Measurements from ENCODE around the gene ARL17B. TPM values are rescaled to one million over a fixed set of nuclear protein-coding genes. Genes with fewer than 3 reads are reported as not detected.
"Not testable (repeated sequence)": the region's sequence is repeated elsewhere in the genome, so short reads cannot be mapped to it uniquely, and the experiment has no call there.

ARL17B gene
- total and polyA plus RNA-seq, 2 of the 4 experiments (the other 2 are of a cell fraction) = 4.8 to 6.5 TPM

GRCh38 chr17:46243505-46243904 is 118.1 kb downstream of the ARL17B start:
- dilution Hi-C loops (cut with HindIII; ENCODE audit: low sequenced_read_pairs, unreplicated experiment) = not testable (repeated sequence)
- peak; percentile 69 for ATAC-seq (ENCODE audit: low read depth)

GRCh38 chr17:46231359-46231758 is 130.2 kb downstream of the ARL17B start:
- DNase-seq; CTCF ChIA-PET; dilution Hi-C loops (cut with HindIII; ENCODE audit: low sequenced_read_pairs, unreplicated experiment); H2BK5ac ChIP-seq (ENCODE audit: low read depth, low read length, poor library complexity, severe bottlenecking); H3K27ac ChIP-seq (ENCODE audit: insufficient read depth, low read length); H4K5ac ChIP-seq (ENCODE audit: low read depth, low read length); H3K9ac ChIP-seq (ENCODE audit: low read depth, low read length); H3K79me1 ChIP-seq (ENCODE audit: low read depth in 1 of 2, low read length in 2 of 2); H4K91ac ChIP-seq (ENCODE audit: insufficient read depth, low read depth, low read length); H3K36me3 ChIP-seq (ENCODE audit: control insufficient read depth, insufficient read depth, low read length); H4K20me1 ChIP-seq (ENCODE audit: insufficient read depth, low read length); H3K9me3 ChIP-seq (ENCODE audit: control insufficient read depth, insufficient read depth, low read length); H2AFZ ChIP-seq (replicated peaks; ENCODE audit: low read length, poor library complexity); H3K23ac ChIP-seq (ENCODE audit: low read depth, low read length); H2AK5ac ChIP-seq (ENCODE audit: low read depth, low read length); H3K18ac ChIP-seq (ENCODE audit: low read depth, low read length); H2BK20ac ChIP-seq (ENCODE audit: low read depth, low read length); POLR2A ChIA-PET (ENCODE audit: unreplicated experiment); H3K56ac ChIP-seq (ENCODE audit: extremely low read depth, insufficient read depth, low read length); BruUV-seq (replicated peaks); H2AK9ac ChIP-seq (replicated peaks; ENCODE audit: low read depth, low read length, poor library complexity); intact Hi-C loops (cut with micrococcal nuclease); H3K9me1 ChIP-seq (ENCODE audit: insufficient read depth, low read length); H3K4ac ChIP-seq (ENCODE audit: low read depth, low read length); H3K27me3 ChIP-seq (ENCODE audit: control insufficient read depth, insufficient read depth, low read length); ATAC-seq (ENCODE audit: low read depth); H4K8ac ChIP-seq (ENCODE audit: low read depth in 2 of 2, low read length in 2 of 2); H3K4me3 ChIP-seq (ENCODE audit: insufficient read depth, low read depth, low read length); H3K4me2 ChIP-seq (ENCODE audit: low read depth, low read length); H2BK120ac ChIP-seq (ENCODE audit: low read depth, low read length); H3K14ac ChIP-seq (replicated peaks; ENCODE audit: low read depth, low read length); in situ Hi-C loops (cut with MboI; ENCODE audit: low sequenced_read_pairs); H2BK15ac ChIP-seq (ENCODE audit: low read depth, low read length); H3K4me1 ChIP-seq (ENCODE audit: control insufficient read depth, insufficient read depth, low read length): not testable (repeated sequence)
- no CpG with 5 or more reads among the region's 8 CpGs for WGBS, 2 experiments (ENCODE audit: extremely low coverage in 2 of 2, insufficient read length in 1 of 2)

More at GRCh38 chr17:46243505-46243904, 118.1 kb downstream of the ARL17B start:
- H3K27ac ChIP-seq (ENCODE audit: insufficient read depth, low read length); H3K79me1 ChIP-seq (ENCODE audit: low read depth in 1 of 2, low read length in 2 of 2); H3K36me3 ChIP-seq (ENCODE audit: control insufficient read depth, insufficient read depth, low read length); H3K9me1 ChIP-seq (ENCODE audit: insufficient read depth, low read length); H2BK20ac ChIP-seq (ENCODE audit: low read depth, low read length); in situ Hi-C loops (cut with MboI; ENCODE audit: low sequenced_read_pairs); H3K23ac ChIP-seq (ENCODE audit: low read depth, low read length); H3K9me3 ChIP-seq (ENCODE audit: control insufficient read depth, insufficient read depth, low read length); CTCF ChIA-PET; H2BK15ac ChIP-seq (ENCODE audit: low read depth, low read length); H3K9ac ChIP-seq (ENCODE audit: low read depth, low read length); H2AFZ ChIP-seq (replicated peaks; ENCODE audit: low read length, poor library complexity); intact Hi-C loops (cut with micrococcal nuclease); H2AK5ac ChIP-seq (ENCODE audit: low read depth, low read length); H4K8ac ChIP-seq (ENCODE audit: low read depth in 2 of 2, low read length in 2 of 2); H3K56ac ChIP-seq (ENCODE audit: extremely low read depth, insufficient read depth, low read length); H3K4me3 ChIP-seq (ENCODE audit: insufficient read depth, low read depth, low read length); POLR2A ChIA-PET (ENCODE audit: unreplicated experiment); H3K4ac ChIP-seq (ENCODE audit: low read depth, low read length); BruUV-seq (replicated peaks); H3K18ac ChIP-seq (ENCODE audit: low read depth, low read length); H4K20me1 ChIP-seq (ENCODE audit: insufficient read depth, low read length); H3K4me2 ChIP-seq (ENCODE audit: low read depth, low read length); H2BK5ac ChIP-seq (ENCODE audit: low read depth, low read length, poor library complexity, severe bottlenecking); H2AK9ac ChIP-seq (replicated peaks; ENCODE audit: low read depth, low read length, poor library complexity); H4K5ac ChIP-seq (ENCODE audit: low read depth, low read length); H3K4me1 ChIP-seq (ENCODE audit: control insufficient read depth, insufficient read depth, low read length); H4K91ac ChIP-seq (ENCODE audit: insufficient read depth, low read depth, low read length); H3K27me3 ChIP-seq (ENCODE audit: control insufficient read depth, insufficient read depth, low read length); DNase-seq; H3K14ac ChIP-seq (replicated peaks; ENCODE audit: low read depth, low read length); H2BK120ac ChIP-seq (ENCODE audit: low read depth, low read length): not testable (repeated sequence)
- no CpG with 5 or more reads among the region's 38 CpGs for WGBS, 2 experiments (ENCODE audit: extremely low coverage in 2 of 2, insufficient read length in 1 of 2)
